DMS114 treated with DMSO at 0.1 percent for 48 hours (cell line): ENCODE data around the gene LMF1.
"Not testable (repeated sequence)": the region's sequence is repeated elsewhere in the genome, so short reads cannot be mapped to it uniquely, and the experiment has no call there.

Source experiments
- DNase-seq: peaks from one replicate; lab custom pipeline; 2025; ENCODE audit not compliant: unreplicated experiment; lab: John Stamatoyannopoulos, UW

Gene LMF1

DNA sequence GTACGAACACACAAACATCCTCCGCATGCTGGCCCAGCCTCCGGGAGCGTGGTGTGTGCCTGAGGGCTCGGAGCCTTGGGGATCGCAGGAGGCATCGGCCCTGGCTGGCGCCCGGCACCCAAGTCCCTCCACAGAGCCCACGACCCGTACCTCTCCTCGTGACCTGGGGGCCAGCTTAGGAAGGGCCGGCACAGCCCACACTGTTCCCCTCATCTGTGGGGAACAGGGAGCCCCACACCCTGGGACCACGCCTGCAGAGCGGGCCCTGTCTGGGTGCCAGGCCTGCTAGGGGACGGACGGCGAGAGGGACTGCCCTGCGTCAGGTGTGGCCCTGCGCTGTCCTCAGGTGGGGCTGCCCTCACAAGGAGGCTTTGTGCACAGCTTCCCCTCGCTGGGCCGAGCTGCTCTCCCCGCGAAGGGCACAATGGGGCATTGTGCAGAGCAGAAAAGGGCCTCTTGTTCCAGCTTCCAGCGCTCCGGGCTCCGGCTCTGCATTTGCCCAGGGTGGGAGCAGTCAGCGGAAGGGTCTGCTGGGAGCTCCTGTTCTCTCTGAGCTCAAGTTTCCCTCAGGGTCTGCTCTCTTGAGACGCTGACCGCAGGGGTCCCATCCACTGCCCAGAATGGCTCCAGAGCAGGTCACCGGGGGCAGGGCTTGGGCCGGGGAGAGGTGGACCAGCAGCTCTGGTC is 1.7 kb upstream of the LMF1 start:
- no peak for DNase-seq

DNA sequence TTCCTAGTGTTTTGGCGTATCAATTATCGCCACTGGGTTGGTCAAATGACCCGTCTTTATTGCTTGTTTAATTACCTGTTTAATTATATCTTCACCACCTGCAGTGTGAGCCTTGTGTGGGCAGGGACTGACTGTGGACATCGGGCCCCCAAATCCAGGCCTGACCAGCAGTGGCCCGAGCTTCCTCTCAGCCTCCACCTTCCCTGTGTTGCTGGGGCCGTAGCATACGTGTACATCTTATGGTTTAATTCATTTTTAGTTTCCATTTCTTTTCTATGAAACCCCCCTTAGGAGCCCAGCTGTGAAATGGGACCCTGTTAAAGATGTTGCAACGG is 1.2 kb upstream of the LMF1 start:
- no peak for DNase-seq

DNA sequence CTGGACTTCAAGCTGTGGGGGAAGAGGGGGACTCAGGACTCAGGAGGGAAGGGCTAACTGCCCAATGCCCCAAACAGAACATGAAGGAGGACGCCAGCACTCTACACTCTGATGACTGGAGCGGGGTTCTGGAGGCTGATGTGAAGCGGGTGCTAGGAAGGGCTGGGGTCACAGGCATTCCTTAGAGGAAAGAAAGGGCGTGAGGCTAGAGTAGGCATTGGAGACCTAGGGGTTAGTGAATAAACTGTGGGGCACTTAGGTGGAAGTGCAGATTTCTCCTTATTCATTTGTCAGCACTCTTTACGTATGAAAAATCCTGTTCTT is 760 bp upstream of the LMF1 start:
- no peak for DNase-seq

DNA sequence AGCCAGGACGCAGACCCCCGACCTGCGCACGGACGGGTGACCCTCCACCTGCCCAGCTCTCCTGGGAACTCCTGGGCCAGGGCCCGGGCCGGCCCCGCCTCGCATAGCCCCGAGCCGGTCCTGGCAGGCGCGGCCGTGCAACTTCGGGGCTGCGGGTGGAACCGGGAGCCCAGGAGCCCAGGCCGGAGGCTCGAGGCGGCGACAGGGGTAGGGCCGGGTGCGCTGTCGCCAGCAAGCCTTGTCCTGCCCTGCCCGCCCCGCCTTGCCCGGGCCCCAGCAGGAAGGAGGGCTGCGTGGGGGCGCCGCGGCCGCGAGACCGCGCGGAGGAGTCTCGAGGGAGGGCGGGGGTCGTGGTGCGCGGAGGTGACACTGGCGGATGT is 408 bp downstream of the LMF1 start:
- DNase-seq, result no peak

DNA sequence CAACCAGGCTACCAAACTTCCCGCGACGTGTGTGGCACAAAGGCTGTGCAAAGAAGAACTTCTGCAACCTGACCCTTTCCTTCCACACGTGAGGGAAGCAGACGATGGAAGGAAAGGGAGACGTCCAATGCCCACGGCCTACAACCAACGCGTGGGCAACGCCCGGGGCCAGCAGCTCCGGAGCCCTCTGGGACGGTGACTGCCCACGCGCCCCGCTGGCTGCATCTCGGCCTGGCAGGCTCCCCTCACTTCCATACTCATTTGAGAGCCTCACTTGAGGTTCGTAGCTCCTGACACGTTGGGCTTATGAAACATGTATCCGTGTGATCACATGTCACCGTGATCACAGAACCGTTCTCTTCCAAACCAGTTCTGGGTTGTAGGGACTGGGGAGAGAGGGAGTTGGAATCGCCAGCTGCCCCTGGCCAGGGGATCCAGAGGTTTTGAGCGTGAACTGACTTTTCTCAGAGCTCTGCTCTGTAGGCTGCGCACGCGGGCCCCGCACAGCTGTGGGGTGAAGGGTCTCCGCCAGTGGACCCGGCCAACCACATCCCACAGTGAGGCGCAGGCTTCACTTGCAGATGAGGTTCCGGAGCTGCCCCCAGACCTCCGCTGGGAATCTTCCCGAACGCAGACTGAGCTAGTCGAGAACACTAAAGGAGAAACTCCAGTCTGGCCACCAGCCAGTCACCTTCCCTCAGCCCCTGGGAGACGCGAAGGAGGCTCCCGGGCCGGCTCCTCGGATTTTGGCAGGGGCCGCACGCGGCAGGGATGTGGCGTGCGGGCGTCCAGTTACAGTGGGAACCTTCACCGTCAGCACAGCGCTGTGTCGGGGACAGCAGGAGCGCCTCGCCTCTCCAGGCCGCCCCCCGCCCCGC is 1.0 kb downstream of the LMF1 start:
- no peak for DNase-seq

DNA sequence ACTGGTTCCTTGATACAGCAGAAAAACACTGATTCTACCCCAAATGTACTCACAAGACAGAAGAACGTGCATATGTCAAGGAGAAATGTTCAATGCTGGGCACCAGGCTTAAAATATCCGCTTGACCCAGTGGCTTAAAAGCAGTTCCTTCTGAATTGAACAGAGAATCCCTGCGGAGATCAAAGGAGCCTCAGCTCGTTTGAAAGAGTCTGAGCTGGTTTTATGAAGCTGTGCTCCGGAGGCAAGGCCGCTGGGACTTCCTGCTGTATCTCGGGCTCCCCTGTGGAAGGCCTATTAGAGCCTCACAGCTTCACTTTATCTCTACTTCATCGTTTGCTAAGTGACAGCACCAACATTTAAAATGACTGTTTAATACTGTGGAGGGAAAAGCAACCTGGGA is 2.2 kb downstream of the LMF1 start:
- DNase-seq, result no peak

DNA sequence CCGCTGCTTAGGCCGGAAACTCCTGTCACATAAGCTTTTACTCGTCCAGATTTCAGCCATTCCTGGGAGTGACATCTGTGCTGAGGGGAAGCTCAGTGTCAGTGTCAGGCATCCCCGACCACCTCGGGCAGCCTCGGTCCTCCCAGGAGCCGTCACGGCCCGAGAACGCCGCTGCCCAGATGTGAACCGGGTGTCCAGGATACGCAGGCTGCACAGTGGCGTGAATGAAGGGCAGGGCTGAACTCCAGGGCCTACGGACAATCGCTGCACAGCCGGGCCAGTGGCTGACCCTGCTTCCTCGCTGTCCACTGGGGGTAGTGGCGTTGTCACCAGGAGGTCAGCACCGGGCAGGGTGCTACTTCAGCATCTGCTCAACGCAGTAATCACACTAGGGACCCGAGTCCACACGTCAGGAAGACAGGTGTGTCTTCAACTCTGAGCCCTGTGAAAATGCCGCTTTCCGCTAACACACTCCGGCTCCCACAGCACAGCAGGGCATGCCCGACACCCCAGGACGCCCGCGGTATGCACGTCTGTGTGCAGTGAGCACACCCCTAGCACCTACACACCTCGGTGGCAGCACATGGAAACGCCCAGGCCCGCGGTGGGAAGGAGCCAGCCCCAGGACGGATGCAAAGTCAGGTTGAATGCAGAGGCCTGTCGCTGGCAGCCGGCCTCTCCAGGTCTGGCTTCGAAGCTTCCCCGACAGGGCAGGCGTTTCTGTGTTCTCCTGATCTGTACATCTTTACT is 3.1 kb downstream of the LMF1 start:
- DNase-seq, result no peak

DNA sequence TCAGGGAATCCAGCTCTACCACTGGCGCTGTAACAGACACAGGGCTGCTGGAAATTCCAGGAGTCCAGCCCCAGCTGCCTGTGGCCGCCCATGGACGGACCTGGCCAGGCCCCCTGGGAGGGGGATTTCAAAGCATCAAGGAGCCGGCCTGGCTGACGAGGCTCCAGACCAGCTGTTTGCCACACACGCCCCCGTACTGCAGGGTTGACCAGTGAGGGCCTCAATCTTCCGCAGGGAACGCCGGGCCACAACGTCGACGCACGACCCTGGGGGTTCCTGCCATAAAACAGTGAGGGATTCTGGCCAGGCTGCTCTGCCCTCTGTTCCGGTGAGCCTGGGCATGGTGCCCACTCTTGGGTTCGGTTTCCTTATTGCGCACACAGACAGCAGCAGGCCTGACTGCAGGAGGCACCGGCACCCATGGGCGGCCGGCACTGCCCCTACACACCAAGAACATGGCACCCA is 3.7 kb downstream of the LMF1 start:
- DNase-seq, result no peak

DNA sequence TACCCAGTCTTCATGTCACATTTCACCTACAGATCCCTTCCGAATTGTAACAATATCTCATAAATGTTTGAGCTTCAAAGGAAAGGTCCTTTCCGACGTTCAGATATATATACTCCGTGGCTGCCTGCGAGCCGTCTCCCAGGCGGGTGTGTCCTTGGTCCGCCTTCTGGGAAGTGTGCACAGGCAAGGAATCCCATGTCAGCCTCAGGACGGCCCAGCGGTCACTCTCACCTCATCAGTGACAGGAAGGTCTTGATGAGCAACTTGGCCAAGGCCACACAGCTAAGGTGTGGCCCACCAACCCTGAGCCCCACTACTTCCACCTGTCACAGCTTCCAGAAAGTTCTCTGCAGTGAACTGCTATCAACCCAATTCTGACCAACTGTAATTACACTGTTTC is 4.3 kb downstream of the LMF1 start:
- no peak for DNase-seq

DNA sequence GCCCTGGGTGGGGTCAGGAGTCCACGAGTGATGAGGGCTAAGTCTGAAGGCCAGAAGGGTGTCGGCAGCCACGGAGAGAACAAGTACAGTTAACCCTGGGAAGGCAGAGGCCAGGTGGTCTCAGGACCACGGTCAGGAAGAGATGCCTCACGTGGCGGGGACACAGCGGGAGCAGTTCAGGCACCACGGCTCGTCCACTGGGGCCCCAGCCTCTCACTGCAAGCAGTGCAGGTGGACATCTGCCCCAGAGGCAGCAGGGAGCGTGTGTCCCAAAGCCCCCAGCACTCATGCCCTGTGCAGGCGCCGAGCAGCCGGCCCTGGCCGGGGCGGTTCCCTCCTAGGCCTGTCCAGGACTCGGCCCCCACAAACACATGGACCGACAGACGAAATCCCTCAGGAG is 4.7 kb downstream of the LMF1 start:
- no peak for DNase-seq

DNA sequence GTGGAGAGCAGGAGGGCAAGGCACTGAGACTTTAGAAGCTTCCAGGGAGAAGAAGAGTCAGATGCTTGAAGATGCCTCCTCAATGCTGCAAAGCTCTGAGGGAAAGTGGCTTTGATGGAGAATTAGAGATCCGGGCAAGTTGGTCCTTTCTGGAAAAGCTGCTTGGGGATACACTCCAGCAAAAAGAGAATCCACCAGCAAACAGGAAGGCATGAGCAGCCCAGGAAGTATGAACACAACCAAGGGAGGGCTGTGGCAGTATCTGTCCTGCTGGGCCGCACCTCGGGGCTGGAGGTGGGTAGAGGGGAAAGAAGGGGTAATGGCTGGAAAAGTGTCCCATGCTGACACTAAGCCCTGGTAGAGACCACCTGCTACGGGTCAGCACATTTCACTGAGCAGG is 5.3 kb downstream of the LMF1 start:
- no peak for DNase-seq

DNA sequence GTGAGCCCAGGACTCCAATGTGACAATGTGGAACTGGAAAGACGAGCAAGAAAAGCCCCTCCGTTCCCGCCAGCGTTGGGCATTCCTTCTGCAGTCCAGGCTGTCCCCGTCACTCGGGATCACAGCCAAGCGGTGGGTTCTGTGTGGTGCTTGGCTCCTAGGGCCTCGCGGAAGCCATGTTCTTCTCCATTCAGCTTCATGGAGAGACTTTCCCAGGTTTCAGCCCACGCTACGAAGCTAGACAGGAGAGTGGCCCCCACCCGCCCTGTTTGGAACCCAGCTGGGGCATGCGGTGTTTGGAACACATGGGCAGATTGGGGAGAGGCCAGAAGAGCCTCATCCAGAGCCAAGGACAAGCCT is 5.8 kb downstream of the LMF1 start:
- no peak for DNase-seq

DNA sequence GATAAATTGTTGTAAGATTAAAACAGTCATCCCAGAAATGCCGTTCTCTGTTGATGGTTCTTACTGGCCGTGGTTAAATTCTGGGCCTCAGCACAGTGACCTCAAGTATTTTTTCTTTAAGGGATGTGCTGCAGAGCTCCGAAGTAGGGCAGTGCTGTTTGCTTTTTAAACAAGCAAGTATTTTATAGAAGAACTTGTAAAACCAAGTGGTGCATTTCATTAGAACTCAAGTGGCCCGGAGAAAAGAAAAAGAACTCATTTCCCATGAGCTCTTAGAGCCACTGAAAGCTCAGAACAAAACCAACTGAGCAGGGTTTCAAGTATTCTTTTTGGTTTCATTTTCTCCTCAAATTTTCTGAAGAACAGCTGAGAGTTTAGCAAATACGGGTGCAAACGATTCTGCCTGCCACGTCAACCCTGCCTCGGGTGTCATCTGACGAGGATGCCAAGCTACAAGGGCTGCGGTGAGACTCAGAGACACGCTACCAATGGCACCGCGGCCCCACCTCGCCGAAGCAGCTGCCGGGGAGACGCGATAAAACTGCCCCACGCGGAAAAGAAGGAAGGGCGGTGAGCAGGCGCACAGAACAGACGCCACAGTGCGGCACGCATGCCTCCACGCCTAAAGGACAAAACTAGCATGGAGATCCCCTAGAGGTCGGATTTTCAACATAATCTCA is 6.3 kb downstream of the LMF1 start:
- DNase-seq, result no peak

DNA sequence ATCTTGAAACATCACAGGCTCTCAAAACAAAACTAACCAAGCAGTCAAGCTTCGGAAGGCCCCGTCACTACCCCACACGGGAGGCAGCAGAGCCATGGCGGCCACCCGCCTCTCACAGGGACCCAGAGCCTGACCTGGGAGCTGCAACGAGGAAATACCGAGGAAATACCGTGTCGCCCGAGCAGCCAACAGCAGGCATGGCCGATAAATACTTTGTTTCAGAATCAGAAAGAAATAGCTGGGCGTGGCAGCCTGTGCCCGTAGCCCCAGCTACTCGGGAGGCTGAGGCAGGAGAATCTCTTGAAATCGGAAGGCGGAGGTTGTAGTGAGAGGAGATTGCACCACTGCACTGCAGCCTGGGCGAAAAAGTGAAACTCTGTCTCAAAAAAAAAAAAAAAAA is 6.9 kb downstream of the LMF1 start:
- no peak for DNase-seq

DNA sequence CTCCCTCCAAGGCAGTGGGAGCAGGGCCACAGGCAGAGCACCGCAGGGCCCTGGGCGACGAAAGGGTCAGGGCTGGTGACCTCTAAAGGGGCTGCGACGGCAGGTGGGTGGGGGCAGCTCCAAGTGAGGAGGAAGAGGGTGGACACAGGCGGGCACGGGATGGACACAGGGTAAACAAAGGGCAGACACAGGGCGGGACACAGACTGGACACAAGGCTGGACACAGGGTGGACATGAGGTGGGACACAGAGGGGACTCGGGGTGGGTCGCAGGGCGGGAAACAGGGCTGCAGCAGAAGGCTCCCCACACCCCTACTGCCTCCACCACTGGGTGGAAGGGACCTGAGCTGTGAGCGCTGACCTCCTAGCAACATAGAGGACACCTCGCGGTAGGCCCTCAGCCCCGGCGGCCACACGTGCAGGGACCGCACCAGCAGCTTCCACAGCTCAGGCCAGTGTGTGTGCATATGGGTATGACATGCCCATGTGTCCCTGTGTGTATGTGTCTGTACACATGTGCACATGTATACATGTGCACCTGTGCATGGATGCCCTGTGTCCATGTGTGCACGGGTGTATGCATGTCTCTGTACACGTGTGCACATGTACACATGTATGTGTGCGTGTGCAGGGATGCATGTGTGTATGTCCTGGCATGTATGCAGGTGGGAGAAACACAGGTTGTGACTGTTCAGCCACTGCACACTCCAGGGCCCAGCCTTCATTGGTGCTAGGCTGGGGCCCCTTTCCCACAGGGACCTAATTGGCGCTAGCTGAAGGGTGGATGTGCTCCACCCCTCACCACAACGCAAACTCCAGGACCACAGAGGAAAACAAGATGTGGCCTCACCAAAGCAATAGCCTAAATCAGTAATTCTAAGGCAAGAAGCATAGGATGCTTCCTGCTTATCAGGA is 7.6 kb downstream of the LMF1 start:
- no peak for DNase-seq

DNA sequence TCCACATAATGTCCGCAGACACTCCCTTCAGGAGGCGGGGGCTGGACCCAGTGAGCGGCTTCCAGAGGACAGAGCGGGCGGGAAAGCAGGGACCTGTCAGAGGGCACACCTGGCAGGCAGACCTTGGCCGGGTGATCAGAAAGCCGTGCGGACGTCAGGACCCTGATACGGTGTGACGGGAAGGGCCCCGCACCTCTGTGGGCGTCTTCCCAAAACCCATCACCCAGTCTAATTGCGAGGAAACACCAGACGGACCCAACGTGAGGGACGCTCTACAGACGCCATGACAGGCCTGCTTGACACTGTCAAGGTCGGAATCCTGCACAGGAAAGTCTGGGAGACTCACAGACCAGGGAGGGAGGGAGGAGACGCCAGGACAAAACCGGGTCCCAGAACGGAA is 8.4 kb downstream of the LMF1 start:
- DNase-seq, result no peak

DNA sequence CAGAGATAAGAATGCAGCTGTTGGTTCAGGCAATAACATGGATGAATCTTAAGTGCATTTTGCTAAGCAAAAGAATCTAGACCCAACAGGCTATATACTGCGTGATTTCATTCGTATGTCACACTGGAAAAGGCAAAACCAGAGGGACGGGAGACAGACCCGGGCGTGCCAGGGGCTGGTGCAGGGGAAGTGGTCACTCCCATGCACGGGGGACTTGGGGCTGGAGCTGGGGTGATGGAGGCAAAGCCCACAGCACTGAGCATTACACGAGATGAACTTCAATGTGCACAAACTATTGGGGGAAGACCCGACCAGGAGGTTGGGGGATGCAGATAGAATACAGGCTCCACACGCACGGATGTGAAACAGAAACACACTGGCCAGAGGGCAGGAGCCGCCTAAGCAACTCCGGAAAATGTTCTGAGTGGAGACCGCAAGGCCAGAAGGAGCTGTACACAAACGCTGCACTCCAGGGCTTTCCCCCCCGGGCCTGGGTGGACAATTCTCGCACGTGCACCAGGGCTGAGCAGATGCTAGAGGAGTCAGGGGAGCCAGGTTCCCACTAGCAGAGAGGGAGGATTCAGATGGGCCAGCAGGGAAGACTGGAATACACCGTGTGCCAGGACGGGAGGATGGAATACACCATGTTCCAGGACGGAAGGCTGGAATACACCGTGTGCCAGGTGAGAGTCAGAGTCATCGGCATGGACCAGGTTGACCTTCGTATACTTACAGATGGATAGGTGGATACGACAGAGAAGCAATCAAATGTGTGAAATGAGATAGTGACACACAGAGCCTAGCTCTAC is 11.3 kb downstream of the LMF1 start:
- DNase-seq, result no peak

DNA sequence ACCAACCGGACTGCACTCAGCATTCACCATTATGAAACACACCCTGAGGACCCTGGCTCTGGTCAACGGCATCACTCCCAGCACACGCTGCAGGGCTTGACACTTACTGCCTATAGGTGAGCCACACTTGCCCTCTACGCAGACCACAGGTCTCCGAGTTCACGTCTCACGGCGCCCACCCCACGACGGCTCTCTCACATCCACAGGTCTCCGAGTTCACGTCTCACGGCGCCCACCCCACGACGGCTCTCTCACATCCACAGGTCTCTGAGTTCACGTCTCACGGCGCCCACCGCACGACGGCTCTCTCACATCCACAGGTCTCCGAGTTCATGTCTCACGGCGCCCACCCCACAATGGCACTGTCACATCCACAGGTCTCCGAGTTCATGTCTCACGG is 15.0 kb downstream of the LMF1 start:
- DNase-seq, result not testable (repeated sequence)

DNA sequence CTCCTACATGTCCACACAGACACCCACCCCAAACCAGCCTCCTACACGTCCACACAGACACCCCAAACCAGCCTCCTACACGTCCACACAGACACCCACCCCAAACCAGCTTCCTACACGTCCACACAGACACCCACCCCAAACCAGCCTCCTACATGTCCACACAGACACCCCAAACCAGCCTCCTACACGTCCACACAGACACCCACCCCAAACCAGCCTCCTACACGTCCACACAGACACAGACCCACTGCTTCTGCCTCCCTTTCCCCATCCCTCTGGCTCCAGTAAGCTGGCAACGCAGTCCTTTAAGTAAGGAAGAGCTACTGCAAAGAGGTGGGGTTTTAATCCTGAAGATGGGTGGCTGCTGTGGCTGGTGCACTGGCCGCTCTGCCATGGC is 17.0 kb downstream of the LMF1 start:
- DNase-seq, result not testable (repeated sequence)

DNA sequence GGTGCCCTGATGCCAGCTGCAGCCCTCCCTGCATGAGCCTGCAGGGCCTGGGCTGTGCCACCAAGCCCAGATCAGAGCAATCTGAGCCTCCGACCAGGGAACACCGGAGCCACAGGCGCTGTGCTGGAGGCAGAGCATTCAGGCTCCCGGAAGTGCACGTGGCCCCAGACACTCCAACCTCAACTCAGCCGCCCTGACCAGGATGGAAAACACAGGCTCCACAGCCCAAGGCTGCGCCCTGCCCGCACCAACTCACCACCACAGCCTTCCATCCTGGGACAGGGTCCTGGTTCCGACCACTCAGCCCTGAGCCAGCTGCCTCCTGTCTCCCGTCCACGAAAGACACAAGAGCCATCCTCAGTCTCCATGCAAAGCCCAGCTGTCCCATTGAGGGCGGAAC is 18.5 kb downstream of the LMF1 start:
- no peak for DNase-seq
